ENCODE results near the gene SAMD4B.

- TF ChIP-seq CTCF (IDR thresholded peaks at IDR 0.05) (no peak), POLR2A (IDR thresholded peaks at IDR 0.05) (no peak), POLR2AphosphoS5 (IDR thresholded peaks at IDR 0.05) (no peak)
Observed at GRCh38 chr19:39424934-39425333, 82.7 kb downstream of the SAMD4B start.

Measured in prostate gland (tissue), 2 donors.